WTC11 (cell line): Measurements from ENCODE around the gene ERBB4. TPM values are rescaled to one million over a fixed set of nuclear protein-coding genes. Genes with fewer than 3 reads are reported as not detected.
"Not testable (repeated sequence)": the region's sequence is repeated elsewhere in the genome, so short reads cannot be mapped to it uniquely, and the experiment has no call there.

Source experiments
- ATAC-seq: fragments of 200-7000 bp; cut with Tn5 transposase; 2 replicates; pipeline ENCODE4 v1.10.0; 2021; ENCODE audit warnings: mild to moderate bottlenecking, moderate library complexity
- CTCF ChIA-PET: fragments of 300-600 bp; sonication (Branson Sonifier 250); formaldehyde crosslinking; loops from one replicate; lab custom pipeline; 2021; ENCODE audit warnings: antibody characterized with exemption; lab: Charles Lee
- POLR2A ChIA-PET: fragments of 350-600 bp; sonication (Branson Sonifier 250); formaldehyde crosslinking; loops from one replicate; lab custom pipeline; 2021; ENCODE audit warnings: antibody characterized with exemption; lab: Charles Lee
- DNase-seq: peaks from one replicate; pipeline ENCODE4 v3.0.0; 2021; ENCODE audit warnings: low spot score
- H3K27ac Mint-ChIP-seq: 2 replicates; pipeline ENCODE4 v1.8.0; 2021; ENCODE audit warnings: mixed read lengths
- H3K27me3 Mint-ChIP-seq: 2 replicates; pipeline ENCODE4 v1.8.0; 2021; ENCODE audit warnings: low read depth, mild to moderate bottlenecking, moderate library complexity, mixed read lengths
- H3K36me3 Mint-ChIP-seq: 2 replicates; pipeline ENCODE4 v1.8.0; 2021; ENCODE audit warnings: mixed read lengths
- H3K4me1 Mint-ChIP-seq: 2 replicates; pipeline ENCODE4 v1.8.0; 2022; ENCODE audit warnings: mixed read lengths
- H3K4me3 Mint-ChIP-seq: 2 replicates; pipeline ENCODE4 v1.8.0; 2021; ENCODE audit warnings: mild to moderate bottlenecking, moderate library complexity, mixed read lengths
- H3K9me3 Mint-ChIP-seq: 2 replicates; pipeline ENCODE4 v1.8.0; 2021; ENCODE audit warnings: mixed read lengths
- ATF6 ChIP-seq: sonication (generic); formaldehyde crosslinking; IDR thresholded peaks from 2 replicates; pipeline ENCODE4 v1.8.1; 2023; ENCODE audit warnings: mild to moderate bottlenecking, missing genetic modification reagents
- CBFB ChIP-seq: sonication (generic); formaldehyde crosslinking; IDR thresholded peaks from 2 replicates; pipeline ENCODE4 v1.8.1; 2022; ENCODE audit warnings: mild to moderate bottlenecking, low read depth, missing genetic modification reagents
- CREB1 ChIP-seq: sonication (generic); formaldehyde crosslinking; IDR thresholded peaks from 2 replicates; pipeline ENCODE4 v1.8.0; 2023; ENCODE audit warnings: mild to moderate bottlenecking, missing genetic modification reagents
- CREM ChIP-seq: sonication (generic); formaldehyde crosslinking; IDR thresholded peaks from 2 replicates; pipeline ENCODE4 v1.8.1; 2022; ENCODE audit warnings: mild to moderate bottlenecking, missing genetic modification reagents, moderate library complexity
- E2F5 ChIP-seq: sonication (generic); formaldehyde crosslinking; IDR thresholded peaks from 2 replicates; pipeline ENCODE4 v1.8.1; 2022; ENCODE audit warnings: mild to moderate bottlenecking, moderate library complexity, missing genetic modification reagents
- ESRRA ChIP-seq: sonication (generic); formaldehyde crosslinking; IDR thresholded peaks from 2 replicates; pipeline ENCODE4 v1.8.1; 2022; ENCODE audit warnings: mild to moderate bottlenecking, missing genetic modification reagents, borderline replicate concordance
- ETV6 ChIP-seq: sonication (generic); formaldehyde crosslinking; IDR thresholded peaks from 2 replicates; pipeline ENCODE4 v1.8.1; 2022; ENCODE audit warnings: mild to moderate bottlenecking, missing genetic modification reagents
- FOXJ3 ChIP-seq: sonication (generic); formaldehyde crosslinking; IDR thresholded peaks from 2 replicates; pipeline ENCODE4 v1.9.0; 2021; ENCODE audit warnings: missing genetic modification reagents, mild to moderate bottlenecking, borderline replicate concordance
- FOXK1 ChIP-seq: sonication (generic); formaldehyde crosslinking; IDR thresholded peaks from 2 replicates; pipeline ENCODE4 v1.8.0; 2022; ENCODE audit warnings: mild to moderate bottlenecking, moderate library complexity, missing genetic modification reagents
- GABPB1 ChIP-seq: sonication (generic); formaldehyde crosslinking; IDR thresholded peaks from 2 replicates; pipeline ENCODE4 v1.8.1; 2023; ENCODE audit warnings: mild to moderate bottlenecking, missing genetic modification reagents
- IRF2 ChIP-seq: sonication (generic); formaldehyde crosslinking; IDR thresholded peaks from 2 replicates; pipeline ENCODE4 v1.8.0; 2022; ENCODE audit warnings: low read depth, missing genetic modification reagents, borderline replicate concordance
- MXD4 ChIP-seq: fragments of 250-450 bp; sonication (Bioruptor Pico); IDR thresholded peaks from 2 replicates; pipeline ENCODE4 v1.8.0; 2021; ENCODE audit warnings: mild to moderate bottlenecking, moderate library complexity, borderline replicate concordance
- NFYB ChIP-seq: sonication (generic); formaldehyde crosslinking; conservative IDR thresholded peaks from 2 replicates; pipeline ENCODE4 v1.8.0; 2022; ENCODE audit warnings: low read depth, missing genetic modification reagents
- SMAD3 ChIP-seq: sonication (generic); formaldehyde crosslinking; IDR thresholded peaks from 2 replicates; pipeline ENCODE4 v1.8.0; 2022; ENCODE audit warnings: missing genetic modification reagents, mild to moderate bottlenecking, borderline replicate concordance
- SOX15 ChIP-seq: fragments of 250-450 bp; sonication (Bioruptor Pico); IDR thresholded peaks from 2 replicates; pipeline ENCODE4 v1.9.0; 2021; ENCODE audit warnings: mild to moderate bottlenecking
- SP1 ChIP-seq: sonication (generic); formaldehyde crosslinking; conservative IDR thresholded peaks from 2 replicates; pipeline ENCODE4 v1.8.1; 2022; ENCODE audit warnings: missing genetic modification reagents
- TP53 ChIP-seq: sonication (generic); formaldehyde crosslinking; IDR thresholded peaks from 2 replicates; pipeline ENCODE4 v1.8.1; 2023; ENCODE audit warnings: mild to moderate bottlenecking, missing genetic modification reagents
- ZNF121 ChIP-seq: sonication (generic); formaldehyde crosslinking; IDR thresholded peaks from 2 replicates; pipeline ENCODE4 v1.8.0; 2023; ENCODE audit warnings: missing genetic modification reagents
- ZNF138 ChIP-seq: sonication (generic); formaldehyde crosslinking; conservative IDR thresholded peaks from 2 replicates; pipeline ENCODE4 v1.8.1; 2022; ENCODE audit warnings: mild to moderate bottlenecking, moderate library complexity, missing genetic modification reagents
- ZNF281 ChIP-seq: sonication (generic); formaldehyde crosslinking; IDR thresholded peaks from 2 replicates; pipeline ENCODE4 v1.8.0; 2023; ENCODE audit warnings: mild to moderate bottlenecking, missing genetic modification reagents
- ZNF423 ChIP-seq: fragments of 250-450 bp; sonication (Bioruptor Pico); IDR thresholded peaks from 2 replicates; pipeline ENCODE4 v2.1.2; 2022; ENCODE audit warnings: mild to moderate bottlenecking, moderate library complexity
- ZNF512 ChIP-seq: sonication (generic); formaldehyde crosslinking; IDR thresholded peaks from 2 replicates; pipeline ENCODE4 v1.8.1; 2022; ENCODE audit warnings: missing genetic modification reagents, borderline replicate concordance
- total RNA-seq: library from RNA; stranded (reverse); gene quantifications from 3 replicates; pipeline ENCODE4 v1.2.3, GENCODE V29; 2021

The ERBB4 gene
- total RNA-seq, 1 experiment from 2014 or later: 1.6 TPM

GRCh38 chr2:211599146-211599545 is 939.5 kb downstream of the ERBB4 start:
- Mint-ChIP-seq H3K27me3 (no peaks in the 10 kb centered on the region), H3K27ac (no peak overlapping the region), H3K36me3 (no peaks in the 10 kb centered on the region), H3K4me3 (no peak overlapping the region), H3K9me3 (no peaks in the 10 kb centered on the region), H3K4me1 (peaks cover 12% of the 10 kb centered on the region)
- TF ChIP-seq ZNF121 (no peak), FOXJ3 (CRISPR knock-in tag) (no peak), CBFB (CRISPR knock-in tag) (no peak), ETV6 (CRISPR knock-in tag) (no peak), ZNF512 (CRISPR knock-in tag) (no peak), ZNF281 (CRISPR knock-in tag) (no peak), CREB1 (no peak), ZNF138 (CRISPR knock-in tag) (no peak), ESRRA (no peak), SOX15 (CRISPR knock-in tag) (no peak)
- ATAC-seq (no peak), DNase-seq (no peak)
- ChIA-PET POLR2A (no interaction called here), CTCF (no interaction called here)

- DNase-seq (no peak), ATAC-seq (no peak)
- H3K4me3 Mint-ChIP-seq: no peak overlapping the region
- no peaks in the 10 kb centered on the region for H3K36me3 Mint-ChIP-seq
- no peaks in the 10 kb centered on the region for H3K27me3 Mint-ChIP-seq
- ChIA-PET CTCF (no interaction called here), POLR2A (no interaction called here)
- no peak for TF ChIP-seq TP53 (CRISPR knock-in tag)
- TF ChIP-seq ATF6: no peak
- TF ChIP-seq MXD4 (CRISPR knock-in tag): no peak
- TF ChIP-seq ZNF423 (CRISPR knock-in tag): no peak
- TF ChIP-seq SP1 (CRISPR knock-in tag): no peak
- no peak for TF ChIP-seq GABPB1
- no peak for TF ChIP-seq E2F5
- TF ChIP-seq ESRRA: no peak
- TF ChIP-seq SMAD3: no peak
- TF ChIP-seq CREM (CRISPR knock-in tag): no peak
- TF ChIP-seq NFYB (CRISPR knock-in tag): no peak
- no peak for TF ChIP-seq ZNF138 (CRISPR knock-in tag)
- TF ChIP-seq IRF2 (CRISPR knock-in tag): no peak
- TF ChIP-seq FOXK1 (CRISPR knock-in tag): no peak
- no peaks in the 10 kb centered on the region for H3K9me3 Mint-ChIP-seq
- peaks cover 12% of the 10 kb centered on the region for H3K4me1 Mint-ChIP-seq
- H3K27ac Mint-ChIP-seq: no peak overlapping the region
Observed at GRCh38 chr2:211598238-211598637, 940.4 kb downstream of the ERBB4 start.

GRCh38 chr2:211592006-211592405 is 946.6 kb downstream of the ERBB4 start:
- POLR2A ChIA-PET, DNase-seq, ATAC-seq, H3K4me1 Mint-ChIP-seq, H3K36me3 Mint-ChIP-seq, H3K9me3 Mint-ChIP-seq, H3K4me3 Mint-ChIP-seq, CTCF ChIA-PET, H3K27ac Mint-ChIP-seq, H3K27me3 Mint-ChIP-seq: not testable (repeated sequence)
